Germinal center (tissue), 1 donor: ENCODE measurements around the gene TNRC18.
"Not testable (repeated sequence)": the region's sequence is repeated elsewhere in the genome, so short reads cannot be mapped to it uniquely, and the experiment has no call there.

Source experiments
- DNase-seq: peaks from one replicate; pipeline ENCODE4 v3.0.0; 2012; ENCODE audit warnings: mixed read lengths, low spot score

Gene TNRC18

DNA sequence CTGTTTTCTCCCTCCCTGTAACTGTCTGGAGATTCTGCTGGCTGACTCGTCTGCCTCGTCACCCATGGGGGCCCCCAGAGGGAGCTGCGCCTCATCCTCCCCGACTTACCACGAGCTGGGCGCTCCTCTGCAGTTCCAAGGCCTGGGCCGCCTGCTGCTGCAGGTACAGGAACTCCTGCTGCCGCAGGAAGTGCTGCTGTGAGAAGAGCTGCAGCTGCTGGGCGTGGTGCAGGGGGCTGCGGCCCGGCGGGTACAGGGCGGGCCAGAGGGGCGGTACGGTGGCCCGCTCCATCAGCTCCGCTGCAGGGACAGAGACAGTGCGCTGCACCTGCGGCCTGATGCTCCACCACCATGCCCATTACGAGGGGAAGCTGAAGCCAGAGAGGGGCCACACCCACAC, 47.7 kb downstream of the TNRC18 start:
- DNase-seq: no peak

GRCh38 chr7:5374464-5374863, 49.2 kb downstream of the TNRC18 start:
- DNase-seq: no peak

- no peak for DNase-seq
Measured at GRCh38 chr7:5373300-5373699, 50.3 kb downstream of the TNRC18 start.

DNA sequence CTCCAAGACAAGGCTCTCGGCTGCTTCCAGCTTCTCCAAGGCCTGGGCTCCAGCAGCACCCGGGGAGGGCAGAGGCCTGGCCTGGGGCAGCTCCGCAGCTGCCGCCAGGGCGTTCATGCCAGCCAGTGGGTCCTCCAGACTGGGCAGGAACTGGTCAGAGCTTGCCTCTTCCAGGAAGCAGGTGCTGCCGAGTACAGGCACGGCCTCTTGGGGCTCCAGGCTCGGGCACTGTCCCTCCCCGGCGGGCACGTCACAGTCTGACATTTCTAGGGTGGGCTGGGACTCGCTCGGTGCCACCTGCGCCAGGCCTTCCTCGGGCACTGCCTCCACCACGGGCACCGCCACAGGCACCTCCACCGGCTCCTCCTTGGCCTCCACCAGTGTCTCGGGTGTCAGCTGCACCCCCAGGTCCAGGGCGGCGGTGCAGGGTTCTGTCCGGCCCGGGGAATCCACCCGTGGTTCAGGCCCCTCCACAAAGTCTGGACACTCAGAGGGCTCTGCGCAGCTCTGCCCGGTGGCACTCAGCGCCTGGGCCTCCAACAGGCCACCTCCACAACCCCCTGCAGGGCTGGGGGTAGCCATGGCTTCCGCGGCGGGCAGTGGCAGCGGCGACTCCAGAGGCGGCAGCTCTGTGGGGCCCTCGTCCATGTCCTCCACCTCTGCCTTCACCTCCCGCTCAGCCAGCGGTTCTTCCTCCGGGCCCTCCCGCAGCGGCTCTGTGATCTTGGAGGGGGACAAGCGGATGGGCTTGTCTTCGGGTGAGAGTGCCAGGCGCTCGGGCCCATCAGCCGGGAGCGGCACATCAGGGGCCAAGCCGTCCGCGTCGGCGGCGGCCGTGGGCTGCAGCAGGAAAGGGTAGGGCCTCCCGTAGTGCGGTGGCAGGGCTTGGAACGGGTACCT, 52.9 kb downstream of the TNRC18 start:
- DNase-seq: no peak

- DNase-seq: no peak
Measured at GRCh38 chr7:5367661-5368060, 56.0 kb downstream of the TNRC18 start.

- peak; percentile 87 for DNase-seq
Measured at GRCh38 chr7:5365976-5366625, 57.5 kb downstream of the TNRC18 start.

DNA sequence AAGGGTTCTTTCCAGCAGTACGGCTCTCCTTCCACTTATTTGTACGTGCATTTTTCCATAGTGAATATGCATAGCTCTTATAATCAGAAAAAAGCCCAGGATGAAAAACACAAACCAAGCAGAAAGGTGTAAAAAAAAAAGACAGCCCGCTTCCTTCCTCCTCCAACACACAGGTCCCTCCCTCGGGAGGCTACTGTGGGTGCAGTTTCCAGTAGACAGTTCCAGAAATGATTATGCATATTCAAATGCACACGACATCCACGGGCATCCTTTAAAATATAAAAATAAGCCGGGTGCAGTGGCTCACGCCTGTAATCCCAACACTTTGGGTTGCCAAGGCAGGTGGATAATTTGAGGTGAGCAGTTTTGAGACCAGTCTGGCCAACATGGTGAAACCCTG, 59.9 kb downstream of the TNRC18 start:
- no peak for DNase-seq

- no peak for DNase-seq
Measured at GRCh38 chr7:5362466-5362865, 61.2 kb downstream of the TNRC18 start.

- DNase-seq: no peak
Measured at GRCh38 chr7:5361446-5362127, 62.0 kb downstream of the TNRC18 start.

GRCh38 chr7:5360971-5361370, 62.7 kb downstream of the TNRC18 start:
- no peak for DNase-seq

DNA sequence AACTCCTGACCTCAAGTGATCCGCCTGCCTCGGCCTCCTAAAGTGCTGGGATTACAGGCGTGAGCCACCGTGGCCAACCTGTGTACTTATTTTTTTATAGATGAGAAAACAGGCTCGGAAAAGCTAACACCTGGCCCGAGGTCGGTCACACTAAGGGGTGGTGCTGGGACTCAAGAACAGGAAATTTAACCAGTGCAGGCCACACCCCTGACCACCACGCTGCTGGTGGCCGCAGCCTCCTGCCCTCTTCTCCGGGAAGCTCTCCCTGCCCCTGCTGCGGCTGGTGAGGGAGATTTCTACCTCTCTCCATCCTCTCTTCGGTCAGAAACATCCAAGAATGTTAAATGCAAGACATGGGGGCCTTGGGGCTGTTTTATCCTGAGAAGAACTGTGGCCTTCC, 63.2 kb downstream of the TNRC18 start:
- no peak for DNase-seq

GRCh38 chr7:5360021-5360420, 63.6 kb downstream of the TNRC18 start:
- DNase-seq: not testable (repeated sequence)

DNA sequence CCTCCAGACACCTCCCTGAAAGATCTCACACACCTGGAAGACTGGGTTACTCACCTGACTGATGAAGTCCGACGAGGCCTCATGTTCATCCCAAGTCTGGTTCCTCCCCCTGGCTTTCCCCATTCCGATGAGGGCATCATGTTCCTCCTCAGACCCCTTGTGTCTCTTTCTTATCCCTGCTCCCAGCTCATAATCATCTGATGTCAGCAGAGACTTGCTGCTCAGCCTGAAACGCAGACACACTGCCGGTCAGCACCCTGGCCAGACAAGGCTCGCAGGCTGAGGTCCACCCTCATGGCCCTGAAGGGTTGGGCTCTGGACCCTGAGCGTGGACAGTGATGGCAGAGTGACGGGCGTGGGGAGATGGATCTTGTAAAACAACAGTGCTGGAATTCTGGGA, 64.3 kb downstream of the TNRC18 start:
- no peak for DNase-seq

GRCh38 chr7:5357951-5358350, 65.7 kb downstream of the TNRC18 start:
- no peak for DNase-seq

DNA sequence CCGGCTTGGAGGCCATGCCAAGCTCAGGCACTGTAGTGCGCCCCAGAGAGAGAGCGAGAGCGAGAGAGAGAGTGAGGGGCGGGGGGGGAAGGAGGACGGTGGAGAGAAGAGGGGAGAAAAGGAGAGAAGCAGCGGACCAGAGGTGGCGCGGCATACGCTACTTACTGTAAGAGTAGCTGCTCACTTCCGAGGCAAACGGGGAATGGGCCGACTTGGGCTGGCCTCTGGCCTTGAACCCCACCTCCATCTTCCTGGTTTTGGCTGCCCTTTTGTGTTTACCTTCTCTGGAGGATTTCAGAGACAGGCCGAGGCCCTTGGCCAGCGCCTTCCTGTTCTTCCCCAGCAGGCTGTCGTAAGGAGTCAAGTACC, 66.9 kb downstream of the TNRC18 start:
- no peak for DNase-seq

- no peak for DNase-seq
Measured at GRCh38 chr7:5354460-5355232, 69.0 kb downstream of the TNRC18 start.

- DNase-seq: no peak
Measured at GRCh38 chr7:5352440-5353010, 71.1 kb downstream of the TNRC18 start.

DNA sequence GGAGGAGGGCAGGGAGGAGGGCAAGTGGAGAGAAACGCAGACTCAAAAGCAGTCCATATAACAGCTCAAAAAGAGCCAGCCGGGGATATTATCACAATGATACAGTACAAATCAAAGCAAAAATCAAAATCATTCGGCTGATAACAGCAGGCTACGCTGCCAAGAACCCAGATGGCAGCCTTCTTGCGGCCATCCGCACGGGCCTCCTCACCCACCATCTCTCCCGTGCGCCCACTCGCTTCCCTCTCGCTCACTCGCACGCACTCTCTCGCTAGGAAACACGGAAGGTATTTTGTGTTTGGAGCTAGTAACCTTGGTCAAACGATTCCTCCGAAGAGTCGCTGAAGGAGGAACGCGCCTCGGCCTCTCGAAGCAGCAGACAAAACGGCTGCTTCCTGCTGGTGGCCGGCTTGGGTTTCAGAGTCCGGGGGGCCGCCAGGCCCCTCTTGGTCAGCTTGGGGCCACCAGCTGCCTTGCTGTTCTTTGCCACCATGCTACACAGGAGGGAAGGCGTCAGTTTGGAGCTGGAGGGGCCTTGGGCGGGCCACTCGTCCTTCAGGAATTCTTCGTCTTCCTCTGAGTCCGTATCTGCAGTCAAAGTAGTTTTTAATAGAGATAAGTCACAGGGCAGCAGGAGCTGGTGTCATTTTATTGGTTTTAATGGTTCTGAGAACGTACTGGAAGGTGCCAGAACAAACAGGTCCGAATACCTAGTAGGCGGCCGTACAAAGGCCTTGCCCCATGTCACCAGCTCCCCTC, 71.9 kb downstream of the TNRC18 start:
- no peak for DNase-seq

DNA sequence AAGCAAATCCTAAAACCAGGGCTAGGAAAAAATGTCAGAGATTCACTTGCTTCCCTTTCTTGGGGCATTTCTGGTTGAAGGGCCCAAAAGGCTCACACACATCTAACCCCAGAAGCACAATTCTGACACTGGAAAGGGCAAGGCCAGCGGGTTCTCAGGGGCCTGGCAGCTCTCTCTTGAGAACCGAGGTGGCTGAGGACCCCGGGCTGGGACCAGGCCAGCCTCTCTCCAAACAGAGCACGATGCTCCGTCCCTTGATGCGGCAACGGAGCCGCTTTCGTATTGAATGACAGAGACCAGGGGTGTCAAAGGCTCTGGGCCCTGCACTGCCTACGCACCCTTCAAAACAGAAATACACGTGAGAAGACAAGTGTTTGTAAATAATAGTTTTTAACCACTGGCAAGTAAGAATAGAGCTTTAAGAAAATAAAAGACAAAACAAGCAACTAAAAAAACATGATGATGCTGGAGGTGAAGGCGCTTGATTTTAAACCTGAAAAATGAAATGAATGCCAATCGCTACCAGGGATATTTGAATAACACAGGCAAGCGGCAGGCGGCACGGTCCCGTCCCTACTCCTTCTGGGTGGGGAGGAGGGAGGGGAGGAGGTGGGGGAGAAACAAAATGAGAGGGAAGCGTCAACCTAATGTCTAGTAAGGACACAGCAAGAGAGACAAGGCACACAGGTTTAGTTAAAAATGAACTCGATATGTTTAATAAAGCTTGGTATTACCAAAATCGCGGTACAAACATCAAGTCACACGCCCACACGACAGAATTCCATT, 72.8 kb downstream of the TNRC18 start:
- no peak for DNase-seq

DNA sequence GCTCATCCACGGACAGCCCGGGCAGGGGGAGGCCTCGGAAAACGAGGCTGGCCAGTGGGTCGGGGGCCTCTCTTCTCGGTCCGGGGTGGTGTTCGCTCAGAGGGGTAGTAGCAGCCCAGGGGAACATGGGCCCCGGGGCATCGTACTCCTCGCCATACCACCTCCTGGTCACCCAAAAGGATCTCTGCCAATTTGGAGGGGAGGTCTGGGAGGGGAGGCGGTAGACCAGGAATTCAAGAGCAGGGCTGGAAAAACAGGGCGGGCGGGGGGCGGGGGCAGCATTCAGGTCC, 73.5 kb downstream of the TNRC18 start:
- DNase-seq: no peak
